Stimulated activated CD8-positive, alpha-beta memory T cell treated with anti-CD3 and anti-CD28 coated beads, Interleukin-4, amount 100 ng/mL, for 24 hours (primary cell): ENCODE results near the gene PAEP.

Experiments
- DNase-seq: peaks from one replicate; pipeline ENCODE4 v3.0.0-alpha.2; 2020; ENCODE audit warnings: low read depth

PAEP gene

GRCh38 chr9:135579889-135580660 is 18.5 kb downstream of the PAEP start:
- no peak for DNase-seq

GRCh38 chr9:135580664-135581380 is 19.3 kb downstream of the PAEP start:
- DNase-seq: no peak

- DNase-seq: no peak
These were observed 20.3 kb downstream of the PAEP start for GRCh38 chr9:135581636-135582426.

GRCh38 chr9:135582541-135582940 is 21.0 kb downstream of the PAEP start:
- DNase-seq: no peak

GRCh38 chr9:135582966-135583687 is 21.6 kb downstream of the PAEP start:
- DNase-seq: no peak

GRCh38 chr9:135583688-135584011 is 22.1 kb downstream of the PAEP start:
- DNase-seq: no peak

GRCh38 chr9:135584371-135584770 is 22.8 kb downstream of the PAEP start:
- DNase-seq: no peak

GRCh38 chr9:135584934-135585333 is 23.4 kb downstream of the PAEP start:
- DNase-seq: no peak

GRCh38 chr9:135586601-135587109 is 25.1 kb downstream of the PAEP start:
- no peak for DNase-seq

GRCh38 chr9:135587658-135588057 is 26.1 kb downstream of the PAEP start:
- DNase-seq: no peak

- DNase-seq: no peak
These were observed 26.8 kb downstream of the PAEP start for GRCh38 chr9:135588371-135588770.

- DNase-seq: no peak
These were observed 27.5 kb downstream of the PAEP start for GRCh38 chr9:135588886-135589595.

- DNase-seq: no peak
These were observed 28.3 kb downstream of the PAEP start for GRCh38 chr9:135589596-135590485.

- DNase-seq: no peak
These were observed 29.0 kb downstream of the PAEP start for GRCh38 chr9:135590486-135591079.

GRCh38 chr9:135591506-135592330 is 30.2 kb downstream of the PAEP start:
- no peak for DNase-seq

- DNase-seq: no peak
These were observed 30.7 kb downstream of the PAEP start for GRCh38 chr9:135592331-135592590.

- no peak for DNase-seq
These were observed 31.1 kb downstream of the PAEP start for GRCh38 chr9:135592625-135593024.

- DNase-seq: no peak
These were observed 34.7 kb downstream of the PAEP start for GRCh38 chr9:135596211-135596610.

GRCh38 chr9:135600296-135600817 is 38.8 kb downstream of the PAEP start:
- DNase-seq: no peak
